Right renal pelvis (tissue), 4 donors: Measurements from ENCODE around the gene SMAD3. TPM values are rescaled to one million over a fixed set of nuclear protein-coding genes. Genes with fewer than 3 reads are reported as not detected.
"Not testable (repeated sequence)": the region's sequence is repeated elsewhere in the genome, so short reads cannot be mapped to it uniquely, and the experiment has no call there.

ENCODE experiments used
- DNase-seq, 4 donors: peaks; one replicate each; pipeline ENCODE4 v3.0.0-alpha.2; 2013; ENCODE audit warnings: low read depth in 4 of 4, low spot score in 3 of 4, missing footprints in 1 of 4
- polyA plus RNA-seq, 4 donors: library from polyadenylated mRNA; unstranded; fragments of 120-200 nt; gene quantifications; one replicate each; pipeline ENCODE4 v1.2.1, GENCODE V29; 2013; ENCODE audit not compliant: insufficient read length in 4 of 4

Gene SMAD3
- polyA plus RNA-seq, 4 donors: 47.5 to 53.1 (median 50.2) TPM

- no peak for DNase-seq
Observed at GRCh38 chr15:67138891-67139855, 73.8 kb downstream of the SMAD3 start.

GRCh38 chr15:67140078-67140833 is 74.9 kb downstream of the SMAD3 start:
- DNase-seq: no peak

DNA sequence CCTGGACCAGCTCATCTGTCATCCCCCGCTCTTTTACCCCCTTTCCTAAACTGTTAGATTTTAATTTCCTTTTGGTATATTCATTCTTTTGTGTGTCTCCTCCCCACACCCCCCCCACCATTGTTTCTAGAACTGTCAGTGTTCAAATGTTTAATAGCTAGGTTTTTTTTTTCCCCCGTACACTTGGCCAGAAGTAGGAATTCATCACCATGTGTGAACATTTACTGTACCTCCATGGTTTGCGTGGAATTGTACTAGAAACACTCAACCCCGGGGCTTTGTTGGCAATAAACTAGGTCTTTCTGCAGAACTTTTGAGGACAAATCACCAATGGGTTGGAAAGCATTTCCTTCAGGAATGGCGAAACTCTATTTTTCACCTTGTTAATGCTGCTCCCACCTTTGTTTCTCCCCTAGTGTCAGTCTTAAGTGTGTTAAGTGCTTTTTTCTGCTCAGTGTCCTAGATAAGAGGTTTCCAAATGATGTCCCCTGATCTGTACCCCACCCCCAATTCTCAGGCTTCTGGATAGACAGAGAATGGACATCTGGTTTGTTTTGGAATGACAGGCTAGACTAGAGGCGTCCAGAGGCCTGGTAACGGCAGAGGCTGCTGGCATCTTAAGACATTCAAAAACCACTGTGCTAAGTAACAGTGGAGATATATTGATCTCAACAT is 76.8 kb downstream of the SMAD3 start:
- DNase-seq: no peak

GRCh38 chr15:67142767-67143100 is 77.3 kb downstream of the SMAD3 start:
- no peak for DNase-seq

DNA sequence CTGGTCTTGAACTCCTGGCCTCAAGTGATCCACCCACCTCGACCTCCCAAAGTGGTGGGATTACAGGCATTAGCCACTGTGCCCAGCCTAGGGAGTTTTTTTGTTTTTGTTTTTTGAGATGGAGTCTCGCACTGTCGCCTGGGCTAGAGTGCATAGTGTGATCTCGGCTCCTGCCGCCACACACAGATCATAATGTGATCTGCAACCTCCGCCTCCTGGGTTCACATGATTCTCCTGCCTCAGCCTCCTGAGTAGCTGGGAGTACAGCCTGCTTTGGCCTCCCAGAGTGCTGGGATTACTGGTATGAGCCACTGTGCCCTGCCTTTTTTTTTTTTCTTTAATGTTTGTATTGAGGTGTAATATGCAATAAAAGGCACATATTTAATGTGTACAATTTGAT is 78.2 kb downstream of the SMAD3 start:
- no peak for DNase-seq

DNA sequence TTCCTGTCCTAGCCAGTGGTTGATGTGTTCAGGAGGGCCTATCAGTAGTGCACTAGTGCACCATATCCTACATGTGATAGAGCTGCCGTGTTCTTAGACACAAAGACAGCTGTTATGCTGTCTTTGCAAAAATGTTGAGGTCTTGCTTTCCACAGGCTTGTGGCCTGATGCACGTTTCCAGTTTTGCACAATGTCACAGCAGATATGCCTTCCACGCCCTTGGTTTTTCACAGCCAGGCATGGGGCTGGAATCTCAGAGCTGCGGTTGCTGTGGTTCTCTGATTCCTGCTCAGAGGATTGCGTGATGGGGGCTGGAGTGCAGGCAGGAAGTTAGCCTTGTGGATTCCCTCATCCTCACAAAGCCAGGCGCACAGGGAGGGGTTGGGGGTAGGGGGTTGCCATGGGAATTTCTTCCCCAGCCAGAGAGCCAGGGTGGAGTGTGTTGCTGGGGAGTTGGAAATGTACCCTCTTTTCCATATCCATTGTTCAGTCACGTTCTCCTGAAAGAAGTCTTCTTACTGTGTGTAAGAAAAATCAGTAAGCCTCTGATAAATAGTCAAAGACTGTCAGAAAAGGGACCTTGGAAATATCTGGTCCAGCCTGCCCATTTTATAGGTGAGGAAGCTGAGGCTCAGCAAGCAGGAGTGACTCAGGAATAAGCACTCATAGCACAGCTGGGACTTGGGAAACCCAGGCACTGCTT is 79.4 kb downstream of the SMAD3 start:
- no peak for DNase-seq

GRCh38 chr15:67145312-67145610 is 79.9 kb downstream of the SMAD3 start:
- DNase-seq: no peak

GRCh38 chr15:67145710-67146109 is 80.3 kb downstream of the SMAD3 start:
- no peak for DNase-seq

DNA sequence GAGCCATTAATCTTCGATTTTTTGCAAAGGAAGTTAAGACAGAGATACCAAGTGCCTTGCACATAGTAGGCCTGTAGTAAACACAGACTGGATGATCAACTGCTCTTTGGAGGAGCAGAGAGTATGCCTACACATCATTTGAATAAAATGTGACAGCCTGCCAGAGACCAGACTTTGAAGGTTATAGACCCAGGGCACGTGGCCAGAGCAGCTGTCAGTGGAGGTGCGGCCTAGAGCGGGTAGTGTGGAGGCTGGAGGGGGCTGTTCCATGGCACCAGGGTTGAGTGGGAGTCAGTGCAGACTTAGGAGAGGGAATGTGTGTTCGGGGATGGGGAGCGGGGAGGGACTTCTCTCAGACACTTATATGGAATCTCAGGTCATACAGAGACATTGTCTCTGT is 80.8 kb downstream of the SMAD3 start:
- DNase-seq: no peak

GRCh38 chr15:67146875-67147381 is 81.5 kb downstream of the SMAD3 start:
- no peak for DNase-seq

GRCh38 chr15:67147396-67147949 is 82.1 kb downstream of the SMAD3 start:
- no peak for DNase-seq

DNA sequence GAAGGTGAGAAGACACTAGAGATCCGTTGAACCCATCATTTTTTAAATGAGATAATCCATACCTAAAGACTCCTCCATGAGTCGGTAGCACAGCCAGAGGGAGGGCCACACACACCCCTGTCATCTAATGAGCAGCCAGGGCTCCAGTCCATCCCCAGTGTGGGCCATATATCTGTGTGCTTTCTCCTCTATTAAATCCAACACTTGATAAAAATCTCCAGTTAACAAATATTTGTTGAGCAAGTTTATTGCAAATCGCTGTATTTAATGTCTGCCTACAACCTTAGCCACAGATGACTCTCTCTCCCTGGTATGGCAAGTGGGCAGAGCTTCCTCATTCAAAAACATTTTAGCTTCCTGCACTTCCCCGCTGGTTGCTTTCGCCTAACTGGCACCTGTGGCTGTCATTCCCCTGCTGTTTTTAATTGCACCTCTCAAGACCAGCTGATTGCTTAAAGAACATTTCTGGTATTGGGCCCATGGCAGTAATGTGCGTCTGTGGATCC is 82.8 kb downstream of the SMAD3 start:
- DNase-seq: no peak

- no peak for DNase-seq
Observed at GRCh38 chr15:67149068-67149772, 83.8 kb downstream of the SMAD3 start.

- no peak for DNase-seq
Observed at GRCh38 chr15:67149773-67150022, 84.3 kb downstream of the SMAD3 start.

DNA sequence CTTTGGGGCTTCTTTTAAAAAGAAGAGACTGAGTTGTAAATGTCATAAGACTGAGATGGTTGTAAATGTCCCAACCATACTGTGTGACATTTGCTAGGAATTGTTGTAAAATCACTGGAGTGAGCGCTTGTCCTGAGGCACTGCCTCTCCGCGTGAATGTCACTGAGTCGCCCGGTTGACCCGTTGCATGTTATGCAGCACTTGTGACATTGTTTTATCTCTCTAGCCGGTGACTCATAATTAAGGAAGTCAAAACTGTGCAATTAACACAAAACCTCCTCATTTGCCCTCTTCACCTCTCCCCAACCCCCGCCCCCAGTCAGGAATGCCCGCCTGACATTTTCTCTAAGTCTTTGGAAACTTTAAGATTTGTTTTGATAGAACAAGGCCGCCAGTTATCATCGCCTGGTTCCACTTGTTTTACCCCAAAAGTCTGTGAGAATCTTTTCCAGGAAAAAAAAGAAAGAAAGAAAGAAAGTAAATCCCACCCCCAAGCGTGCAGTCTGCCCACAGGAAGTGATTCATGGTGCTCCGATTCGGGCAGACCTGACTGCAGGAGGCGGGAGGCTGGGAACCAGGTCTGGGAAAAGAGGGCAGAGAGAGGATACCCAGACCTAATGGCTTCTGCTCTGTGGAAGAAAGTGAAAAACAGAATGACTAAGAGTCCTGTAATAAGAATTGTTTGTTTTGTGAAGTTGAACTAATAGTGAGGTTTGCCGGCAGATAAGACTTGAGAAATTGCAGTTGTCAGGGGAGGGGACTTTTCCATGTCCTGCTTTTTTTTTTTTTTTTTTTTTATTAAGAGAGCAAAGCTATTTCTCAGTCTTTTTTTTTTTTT is 84.8 kb downstream of the SMAD3 start:
- DNase-seq: no peak

DNA sequence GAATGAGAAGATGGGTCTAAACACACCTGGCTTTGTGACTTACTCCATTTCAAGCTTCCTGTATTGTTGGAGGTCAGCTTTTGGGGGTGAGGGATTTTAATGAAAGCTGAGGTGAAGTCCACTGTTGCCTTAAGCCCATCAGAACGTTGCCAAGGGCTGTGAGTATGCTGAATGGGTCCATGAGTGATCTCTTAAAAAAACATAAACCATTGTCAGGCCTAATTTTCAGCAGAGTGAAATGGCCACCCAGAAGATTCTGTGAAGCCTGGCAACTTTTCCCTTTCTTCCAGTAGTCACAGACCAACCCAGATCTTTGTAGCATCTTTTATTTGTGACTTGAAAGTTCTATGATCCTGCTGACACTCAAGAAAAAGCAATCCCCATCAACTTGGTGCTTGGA is 87.0 kb downstream of the SMAD3 start:
- DNase-seq: no peak

- not testable (repeated sequence) for DNase-seq
Observed at GRCh38 chr15:67153044-67153443, 87.6 kb downstream of the SMAD3 start.

DNA sequence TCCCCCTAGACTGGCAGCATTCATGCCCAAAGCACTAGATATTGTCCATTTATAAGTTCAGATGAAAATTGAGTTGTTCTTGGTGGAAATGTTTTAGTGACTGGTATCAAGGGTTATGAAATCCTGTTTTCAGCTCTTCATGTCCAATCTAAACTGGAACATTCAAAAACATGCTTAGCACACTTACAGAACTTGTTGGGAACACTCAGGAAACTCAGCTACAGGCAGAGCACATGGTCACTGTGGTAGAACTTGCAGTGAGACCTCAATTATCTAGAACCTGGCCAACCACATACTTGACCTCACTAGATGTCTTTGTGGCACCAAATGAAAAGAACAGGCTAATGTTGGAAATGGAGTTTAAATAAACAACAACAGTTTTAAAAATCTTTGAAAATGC is 88.8 kb downstream of the SMAD3 start:
- no peak for DNase-seq

DNA sequence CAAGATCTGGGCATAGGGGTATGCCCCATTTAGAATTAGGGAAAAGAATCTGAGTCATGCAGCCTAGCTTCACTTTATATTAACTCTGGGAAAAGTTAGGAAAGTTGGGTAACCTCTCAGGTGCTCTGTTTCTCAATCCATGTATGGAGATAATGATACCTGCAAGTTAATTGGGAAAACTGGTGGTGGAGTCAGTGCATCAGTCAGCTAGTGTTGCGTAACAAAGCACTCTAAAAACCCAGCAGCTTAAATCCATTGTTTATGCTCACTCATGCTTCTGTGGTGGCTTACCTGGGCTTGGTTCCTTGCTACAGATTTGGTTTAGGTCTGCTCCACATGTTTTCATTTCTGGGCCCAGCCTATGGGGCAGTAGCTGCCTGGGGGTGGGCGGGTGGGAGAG is 91.0 kb downstream of the SMAD3 start:
- no peak for DNase-seq
